AG09309 (cell line): Measurements from ENCODE around the gene APOF.
"Not testable (repeated sequence)": the region's sequence is repeated elsewhere in the genome, so short reads cannot be mapped to it uniquely, and the experiment has no call there.

Source experiments
- DNase-seq: peaks from one replicate; pipeline ENCODE4 v3.0.0-alpha.2; 2010; ENCODE audit warnings: low read depth
- H3K4me3 ChIP-seq: 2 replicates; pipeline ENCODE4 v1.5.1; 2011; ENCODE audit warnings: mild to moderate bottlenecking, low read depth, low read length, moderate library complexity; ENCODE audit not compliant: control insufficient read depth
- CTCF ChIP-seq: IDR thresholded peaks from 2 replicates; pipeline ENCODE4 v1.5.1; 2011; ENCODE audit warnings: mild to moderate bottlenecking, low read depth, low read length, inconsistent platforms; ENCODE audit not compliant: insufficient read depth, control insufficient read depth; ENCODE audit errors: missing control alignments

Gene APOF

GRCh38 chr12:56362130-56363059, at the start of gene APOF:
APOF (minus strand) TSS chr12:56362857; CDS start chr12:56362745, 112 bp downstream.
- no peak within 1 kb of the TSS for H3K4me3 ChIP-seq
- no peak for TF ChIP-seq CTCF
- no peak for DNase-seq

- H3K4me3 ChIP-seq: no peak overlapping the region
- TF ChIP-seq CTCF: no peak
- no peak for DNase-seq
Observed at GRCh38 chr12:56411781-56412639, 49.4 kb upstream of the APOF start.

DNA sequence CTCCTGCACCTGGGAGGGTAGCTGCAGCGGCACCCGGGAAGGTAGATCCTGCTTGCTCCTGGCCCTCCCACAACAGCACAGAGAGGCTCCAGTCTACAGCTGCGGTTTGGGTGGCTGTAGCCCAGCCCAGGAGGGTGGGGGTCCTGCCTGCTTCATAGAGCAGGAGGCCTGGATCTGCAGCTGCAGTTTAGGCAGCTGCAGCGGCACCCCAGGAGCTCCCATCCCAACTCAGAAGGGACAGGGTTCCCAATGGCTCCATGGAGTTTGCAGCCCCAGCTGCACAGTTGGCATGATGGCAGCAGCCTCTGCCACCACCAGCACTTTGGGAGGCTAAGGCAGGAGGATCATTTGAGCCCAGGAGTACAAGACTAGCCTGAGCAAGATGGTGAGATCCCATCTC, 48.1 kb upstream of the APOF start:
- no peak for DNase-seq
- TF ChIP-seq CTCF: no peak
- H3K4me3 ChIP-seq: no peak overlapping the region

GRCh38 chr12:56408799-56409417, 46.3 kb upstream of the APOF start:
- H3K4me3 ChIP-seq: no peak overlapping the region
- TF ChIP-seq CTCF: no peak
- DNase-seq: no peak

GRCh38 chr12:56404227-56404626, 41.6 kb upstream of the APOF start:
- H3K4me3 ChIP-seq, DNase-seq: not testable (repeated sequence)

- DNase-seq, H3K4me3 ChIP-seq: not testable (repeated sequence)
Observed at GRCh38 chr12:56401612-56402011, 39.0 kb upstream of the APOF start.

- DNase-seq, H3K4me3 ChIP-seq: not testable (repeated sequence)
Observed at GRCh38 chr12:56401125-56401524, 38.5 kb upstream of the APOF start.

DNA sequence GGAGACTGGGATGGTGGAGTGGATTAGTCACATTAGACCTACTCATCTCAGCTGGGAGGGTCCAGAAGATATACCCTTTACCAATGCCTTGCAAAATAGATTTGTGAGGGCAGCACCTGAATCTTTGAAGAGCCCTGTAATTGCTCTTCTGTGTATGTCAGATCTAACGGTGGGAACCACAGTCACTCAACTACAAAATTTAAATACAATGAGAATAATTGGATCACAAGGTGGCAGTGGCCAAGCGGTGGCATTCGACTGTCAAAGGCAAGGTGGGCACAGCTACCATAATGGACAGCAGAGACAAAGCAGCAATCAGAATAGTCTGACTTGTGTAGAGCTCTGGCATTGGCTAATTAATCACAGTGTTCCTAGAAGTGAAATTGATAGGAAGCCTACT, 36.8 kb upstream of the APOF start:
- not testable (repeated sequence) for DNase-seq, H3K4me3 ChIP-seq
